Activated T-helper 1 cell treated with anti-CD3 and anti-CD28 coated beads, Interleukin-12 subunit alpha, Interleukin-12 subunit beta, Interleukin-2, Interleukin-4 antibody, amounts not matched to agents 30 ng/mL and 10 ng/mL and 1 ng/mL, durations not matched to agents 14 hours and 24 hours and 36 hours (primary cell): ENCODE measurements around the gene SLC5A5. TPM values are rescaled to one million over a fixed set of nuclear protein-coding genes. Genes with fewer than 3 reads are reported as not detected.
A peak's percentile ranks its signal among the peaks of the same experiment; 100 is the strongest.

Source experiments
- DNase-seq: peaks from one replicate; pipeline ENCODE4 v3.0.0; 2021; ENCODE audit warnings: low spot score
- H3K27ac Mint-ChIP-seq: one replicate; pipeline ENCODE4 v1.8.0; 2021; ENCODE audit warnings: mild to moderate bottlenecking, mixed read lengths
- H3K27me3 Mint-ChIP-seq: one replicate; pipeline ENCODE4 v1.8.0; 2022; ENCODE audit warnings: mild to moderate bottlenecking, moderate library complexity, mixed read lengths; ENCODE audit not compliant: insufficient read depth
- H3K36me3 Mint-ChIP-seq: one replicate; pipeline ENCODE4 v1.8.0; 2021; ENCODE audit warnings: low read depth, mixed read lengths
- H3K4me1 Mint-ChIP-seq: one replicate; pipeline ENCODE4 v1.8.0; 2021; ENCODE audit warnings: low read depth, mixed read lengths
- H3K4me3 Mint-ChIP-seq: one replicate; pipeline ENCODE4 v1.8.0; 2021; ENCODE audit warnings: mild to moderate bottlenecking, moderate library complexity, mixed read lengths
- H3K9me3 Mint-ChIP-seq: one replicate; pipeline ENCODE4 v1.8.0; 2021; ENCODE audit warnings: mixed read lengths
- intact Hi-C: fragments of 100-400 bp; cut with micrococcal nuclease; formaldehyde crosslinking; loops from one replicate; pipeline ENCODE4 v1.15.1; 2024
- total RNA-seq: library from RNA; stranded (reverse); gene quantifications from 2 replicates; pipeline ENCODE4 v1.2.3, GENCODE V29; 2022

The SLC5A5 gene
- total RNA-seq, 1 donor from 2014 or later, result 1.1 TPM

GRCh38 chr19:17859533-17860330 lies 12.0 kb upstream of the SLC5A5 start, which contains the start of gene RPL18A:
RPL18A (plus strand) TSS chr19:17859910; CDS start chr19:17859957, 47 bp downstream.
- H3K36me3 Mint-ChIP-seq, result peaks cover 41% of the 10 kb centered on the region
- H3K27ac Mint-ChIP-seq, result peak within 1 kb of the TSS; percentile 100
- DNase-seq, result peak; percentile 99
- H3K4me1 Mint-ChIP-seq, result peaks cover 31% of the 10 kb centered on the region
- intact Hi-C loops, result loop anchor here (1.0 to 10.0 kb wide), 9 partner anchors 12 to 455 kb away; partner anchors contain the start of genes B3GNT3, BST2, JAK3 and MAP1S
- peaks cover 1% of the 10 kb centered on the region for H3K27me3 Mint-ChIP-seq
- peak within 1 kb of the TSS; percentile 99 for H3K4me3 Mint-ChIP-seq
- no peaks in the 10 kb centered on the region for H3K9me3 Mint-ChIP-seq

- intact Hi-C loops, result no loop called here
- peak overlapping the region; percentile 100 for H3K27ac Mint-ChIP-seq
- peaks cover 1% of the 10 kb centered on the region for H3K27me3 Mint-ChIP-seq
- H3K4me3 Mint-ChIP-seq, result peak overlapping the region; percentile 99
- peaks cover 48% of the 10 kb centered on the region for H3K36me3 Mint-ChIP-seq
- H3K4me1 Mint-ChIP-seq, result peaks cover 27% of the 10 kb centered on the region
- no peaks in the 10 kb centered on the region for H3K9me3 Mint-ChIP-seq
- no peak for DNase-seq
Observed at GRCh38 chr19:17860331-17860992, 11.3 kb upstream of the SLC5A5 start.

- peaks cover 22% of the 10 kb centered on the region for H3K4me1 Mint-ChIP-seq
- peak overlapping the region; percentile 99 for H3K4me3 Mint-ChIP-seq
- H3K9me3 Mint-ChIP-seq, result no peaks in the 10 kb centered on the region
- DNase-seq, result no peak
- peaks cover 1% of the 10 kb centered on the region for H3K27me3 Mint-ChIP-seq
- H3K27ac Mint-ChIP-seq, result peak overlapping the region; percentile 100
- intact Hi-C loops, result no loop called here
- peaks cover 53% of the 10 kb centered on the region for H3K36me3 Mint-ChIP-seq
Observed at GRCh38 chr19:17860993-17861360, 10.8 kb upstream of the SLC5A5 start.

- peak overlapping the region; percentile 99 for H3K4me3 Mint-ChIP-seq
- H3K27ac Mint-ChIP-seq, result peak overlapping the region; percentile 100
- H3K4me1 Mint-ChIP-seq, result peaks cover 22% of the 10 kb centered on the region
- H3K9me3 Mint-ChIP-seq, result no peaks in the 10 kb centered on the region
- DNase-seq, result no peak
- peaks cover 53% of the 10 kb centered on the region for H3K36me3 Mint-ChIP-seq
- no peaks in the 10 kb centered on the region for H3K27me3 Mint-ChIP-seq
- intact Hi-C loops, result no loop called here
Observed at GRCh38 chr19:17861542-17862402, 10.0 kb upstream of the SLC5A5 start.

GRCh38 chr19:17862711-17863519 lies 8.8 kb upstream of the SLC5A5 start:
- peaks cover 22% of the 10 kb centered on the region for H3K4me1 Mint-ChIP-seq

GRCh38 chr19:17863520-17864182 lies 8.1 kb upstream of the SLC5A5 start:
- peaks cover 53% of the 10 kb centered on the region for H3K36me3 Mint-ChIP-seq
- H3K27me3 Mint-ChIP-seq, result peaks cover 4% of the 10 kb centered on the region
- peak overlapping the region; percentile 39 for H3K4me3 Mint-ChIP-seq
- H3K4me1 Mint-ChIP-seq, result peaks cover 22% of the 10 kb centered on the region
- intact Hi-C loops, result no loop called here
- H3K9me3 Mint-ChIP-seq, result no peaks in the 10 kb centered on the region
- DNase-seq, result no peak
- H3K27ac Mint-ChIP-seq, result peak overlapping the region; percentile 31

More at GRCh38 chr19:17862711-17863519, 8.8 kb upstream of the SLC5A5 start:
- no peak for DNase-seq
- peak overlapping the region; percentile 48 for H3K27ac Mint-ChIP-seq
- peaks cover 4% of the 10 kb centered on the region for H3K27me3 Mint-ChIP-seq
- peaks cover 53% of the 10 kb centered on the region for H3K36me3 Mint-ChIP-seq
- H3K9me3 Mint-ChIP-seq, result no peaks in the 10 kb centered on the region
- H3K4me3 Mint-ChIP-seq, result peak overlapping the region; percentile 99
- intact Hi-C loops, result no loop called here

- intact Hi-C loops, result no loop called here
- no peaks in the 10 kb centered on the region for H3K9me3 Mint-ChIP-seq
- no peak overlapping the region for H3K4me3 Mint-ChIP-seq
- H3K4me1 Mint-ChIP-seq, result peaks cover 17% of the 10 kb centered on the region
- H3K27me3 Mint-ChIP-seq, result peaks cover 4% of the 10 kb centered on the region
- peaks cover 43% of the 10 kb centered on the region for H3K36me3 Mint-ChIP-seq
- H3K27ac Mint-ChIP-seq, result no peak overlapping the region
- no peak for DNase-seq
Observed at GRCh38 chr19:17865364-17866311, 6.1 kb upstream of the SLC5A5 start.

GRCh38 chr19:17866312-17866963 lies 5.3 kb upstream of the SLC5A5 start:
- peaks cover 35% of the 10 kb centered on the region for H3K36me3 Mint-ChIP-seq
- DNase-seq, result no peak
- H3K27ac Mint-ChIP-seq, result peak overlapping the region; percentile 14
- peaks cover 4% of the 10 kb centered on the region for H3K27me3 Mint-ChIP-seq
- intact Hi-C loops, result no loop called here
- peaks cover 10% of the 10 kb centered on the region for H3K4me1 Mint-ChIP-seq
- H3K4me3 Mint-ChIP-seq, result no peak overlapping the region
- no peaks in the 10 kb centered on the region for H3K9me3 Mint-ChIP-seq

GRCh38 chr19:17866964-17867486 lies 4.7 kb upstream of the SLC5A5 start:
- peaks cover 9% of the 10 kb centered on the region for H3K4me1 Mint-ChIP-seq
- H3K27me3 Mint-ChIP-seq, result peaks cover 4% of the 10 kb centered on the region
- intact Hi-C loops, result no loop called here
- no peak overlapping the region for H3K4me3 Mint-ChIP-seq
- no peaks in the 10 kb centered on the region for H3K9me3 Mint-ChIP-seq
- H3K36me3 Mint-ChIP-seq, result peaks cover 30% of the 10 kb centered on the region
- no peak for DNase-seq
- H3K27ac Mint-ChIP-seq, result no peak overlapping the region

GRCh38 chr19:17868669-17869068 lies 3.1 kb upstream of the SLC5A5 start:
- Mint-ChIP-seq H3K9me3 (no peaks in the 10 kb centered on the region), H3K27me3 (peaks cover 4% of the 10 kb centered on the region), H3K27ac (no peak overlapping the region), H3K4me1 (peaks cover 6% of the 10 kb centered on the region), H3K4me3 (no peak overlapping the region), H3K36me3 (peaks cover 20% of the 10 kb centered on the region)
- no peak for DNase-seq
- intact Hi-C loops, result no loop called here
